Osteocyte (in vitro differentiated cells): ENCODE data around the gene STAP2. TPM values are rescaled to one million over a fixed set of nuclear protein-coding genes. Genes with fewer than 3 reads are reported as not detected.

Experiments
- DNase-seq: peaks from one replicate; pipeline ENCODE4 v3.0.0; 2021; ENCODE audit warnings: mixed read lengths; ENCODE audit not compliant: unreplicated experiment; ENCODE audit errors: extremely low spot score
- H3K27ac Mint-ChIP-seq: one replicate; pipeline ENCODE4 v1.8.0; 2021; ENCODE audit warnings: mild to moderate bottlenecking, mixed read lengths; ENCODE audit not compliant: unreplicated experiment
- H3K27me3 Mint-ChIP-seq: one replicate; pipeline ENCODE4 v1.8.0; 2021; ENCODE audit warnings: mixed read lengths; ENCODE audit not compliant: unreplicated experiment
- H3K36me3 Mint-ChIP-seq: one replicate; pipeline ENCODE4 v1.8.0; 2021; ENCODE audit warnings: mixed read lengths; ENCODE audit not compliant: unreplicated experiment
- H3K4me1 Mint-ChIP-seq: one replicate; pipeline ENCODE4 v1.8.0; 2021; ENCODE audit warnings: mixed read lengths; ENCODE audit not compliant: unreplicated experiment
- H3K4me3 Mint-ChIP-seq: one replicate; pipeline ENCODE4 v1.8.0; 2021; ENCODE audit warnings: mild to moderate bottlenecking, moderate library complexity, mixed read lengths; ENCODE audit not compliant: unreplicated experiment
- H3K9me3 Mint-ChIP-seq: one replicate; pipeline ENCODE4 v1.8.0; 2021; ENCODE audit warnings: mixed read lengths; ENCODE audit not compliant: unreplicated experiment
- CTCF ChIP-seq: fragments of 200-600 bp; sonication (generic); IDR thresholded peaks from 2 replicates; pipeline ENCODE4 v1.5.0; 2021; ENCODE audit warnings: antibody characterized with exemption, mild to moderate bottlenecking, moderate library complexity
- total RNA-seq: library from RNA; stranded (reverse); gene quantifications from 2 replicates; pipeline ENCODE4 v1.2.1, GENCODE V29; 2021

Gene STAP2
- total RNA-seq, 1 donor from 2014 or later, result 2.7 TPM

- Mint-ChIP-seq H3K36me3 (peaks cover 2% of the 10 kb centered on the region), H3K4me1 (peaks cover 51% of the 10 kb centered on the region), H3K4me3 (no peak overlapping the region), H3K27ac (peak overlapping the region; percentile 66), H3K9me3 (no peaks in the 10 kb centered on the region), H3K27me3 (no peaks in the 10 kb centered on the region)
- DNase-seq, result no peak
- TF ChIP-seq CTCF, result no peak
Measured at GRCh38 chr19:4379383-4380253, 41.0 kb upstream of the STAP2 start.

GRCh38 chr19:4378886-4379285 lies 40.3 kb upstream of the STAP2 start:
- Mint-ChIP-seq H3K27ac (no peak overlapping the region), H3K27me3 (no peaks in the 10 kb centered on the region), H3K9me3 (no peaks in the 10 kb centered on the region), H3K4me1 (peaks cover 59% of the 10 kb centered on the region), H3K4me3 (no peak overlapping the region), H3K36me3 (peaks cover 2% of the 10 kb centered on the region)
- TF ChIP-seq CTCF, result no peak
- no peak for DNase-seq

GRCh38 chr19:4376991-4377781 lies 38.6 kb upstream of the STAP2 start:
- H3K9me3 Mint-ChIP-seq, result no peaks in the 10 kb centered on the region
- TF ChIP-seq CTCF, result no peak
- no peaks in the 10 kb centered on the region for H3K27me3 Mint-ChIP-seq
- peaks cover 74% of the 10 kb centered on the region for H3K4me1 Mint-ChIP-seq
- DNase-seq, result no peak
- no peak overlapping the region for H3K4me3 Mint-ChIP-seq
- H3K27ac Mint-ChIP-seq, result peak overlapping the region; percentile 77
- no peaks in the 10 kb centered on the region for H3K36me3 Mint-ChIP-seq

DNA sequence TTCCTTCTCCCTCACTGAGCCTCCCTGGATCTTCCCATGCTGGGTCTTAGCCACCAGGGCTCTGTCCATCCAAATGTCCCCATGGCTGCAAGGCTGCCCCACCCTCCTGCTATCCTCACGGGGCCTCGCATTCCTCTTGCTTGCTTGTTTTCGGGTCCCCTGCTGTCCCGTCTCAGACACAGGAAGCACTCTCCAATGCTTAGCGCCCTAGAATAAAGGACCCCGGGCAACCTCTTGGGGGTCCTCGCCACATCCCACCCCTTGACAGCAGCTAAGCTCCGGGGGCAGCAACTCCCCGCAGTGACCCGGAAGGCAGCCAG lies 38.0 kb upstream of the STAP2 start:
- Mint-ChIP-seq H3K9me3 (no peaks in the 10 kb centered on the region), H3K27ac (peak overlapping the region; percentile 77), H3K36me3 (no peaks in the 10 kb centered on the region), H3K27me3 (no peaks in the 10 kb centered on the region), H3K4me1 (peaks cover 80% of the 10 kb centered on the region), H3K4me3 (no peak overlapping the region)
- no peak for DNase-seq
- TF ChIP-seq CTCF, result no peak

GRCh38 chr19:4376028-4376670 lies 37.5 kb upstream of the STAP2 start:
- Mint-ChIP-seq H3K9me3 (no peaks in the 10 kb centered on the region), H3K4me3 (peak overlapping the region; percentile 5), H3K4me1 (peaks cover 84% of the 10 kb centered on the region), H3K27me3 (no peaks in the 10 kb centered on the region), H3K36me3 (no peaks in the 10 kb centered on the region), H3K27ac (peak overlapping the region; percentile 77)
- no peak for TF ChIP-seq CTCF
- DNase-seq, result no peak
